HUES48 (cell line): ENCODE data around the gene TIGD6.

Source experiments
- H3K27ac ChIP-seq: one replicate; pipeline ENCODE4 v1.7.0; 2013; ENCODE audit warnings: low read depth, low read length, inconsistent platforms
- H3K27me3 ChIP-seq: 2 replicates; pipeline ENCODE4 v1.6.1; 2013; ENCODE audit warnings: mild to moderate bottlenecking, low read length; ENCODE audit not compliant: control insufficient read depth, insufficient read depth
- H3K36me3 ChIP-seq: 2 replicates; pipeline ENCODE4 v1.6.1; 2013; ENCODE audit warnings: low read length; ENCODE audit not compliant: control insufficient read depth, insufficient read depth
- H3K4me1 ChIP-seq: 2 replicates; pipeline ENCODE4 v1.6.1; 2013; ENCODE audit warnings: mild to moderate bottlenecking, low read length; ENCODE audit not compliant: control insufficient read depth, insufficient read depth
- H3K4me3 ChIP-seq: 2 replicates; pipeline ENCODE4 v1.5.1; 2013; ENCODE audit warnings: mild to moderate bottlenecking, low read depth, low read length
- H3K9ac ChIP-seq: 2 replicates; pipeline ENCODE4 v1.6.1; 2013; ENCODE audit warnings: mild to moderate bottlenecking, low read depth, low read length, moderate library complexity
- H3K9me3 ChIP-seq: 2 replicates; pipeline ENCODE4 v1.6.1; 2013; ENCODE audit warnings: low read length; ENCODE audit not compliant: control insufficient read depth, insufficient read depth

TIGD6 gene

DNA sequence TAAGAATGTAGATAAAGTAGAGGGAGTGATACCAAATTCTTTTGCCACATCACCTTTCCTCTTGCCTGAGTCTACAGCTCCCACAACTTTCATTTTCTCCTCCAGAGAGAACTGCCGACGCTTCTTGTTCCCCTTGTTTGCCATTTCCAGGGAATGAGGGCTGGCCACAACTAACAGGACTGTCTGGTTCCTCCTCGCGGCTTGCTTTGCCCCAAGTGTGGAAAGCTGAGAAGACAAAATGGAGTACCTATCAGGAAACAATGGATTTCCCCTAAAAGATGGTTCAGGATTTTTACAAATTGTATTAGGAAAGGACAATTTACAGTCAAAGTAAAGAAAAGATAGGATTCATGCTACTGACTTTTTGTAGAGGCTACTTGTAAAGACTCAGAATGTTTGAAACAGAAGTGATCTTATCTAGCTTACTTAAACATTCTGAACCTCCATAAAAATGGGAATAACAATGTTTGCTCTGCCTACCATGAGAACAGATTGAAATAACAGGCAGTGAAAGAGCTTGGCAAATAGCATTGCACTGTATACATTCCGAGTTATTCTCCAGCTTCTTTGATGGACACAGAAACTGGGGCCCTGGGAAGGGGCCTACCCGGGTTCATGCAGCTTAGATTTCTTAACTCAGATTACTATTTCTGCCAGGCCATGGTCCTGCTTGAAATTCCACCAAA, 4.1 kb downstream of the TIGD6 start:
- H3K36me3 ChIP-seq = peaks cover 13% of the 10 kb centered on the region
- H3K9ac ChIP-seq = no peak overlapping the region
- H3K27ac ChIP-seq = no peak overlapping the region
- H3K9me3 ChIP-seq = no peaks in the 10 kb centered on the region
- H3K27me3 ChIP-seq = no peaks in the 10 kb centered on the region
- H3K4me1 ChIP-seq = peaks cover 11% of the 10 kb centered on the region
- no peak overlapping the region for H3K4me3 ChIP-seq

DNA sequence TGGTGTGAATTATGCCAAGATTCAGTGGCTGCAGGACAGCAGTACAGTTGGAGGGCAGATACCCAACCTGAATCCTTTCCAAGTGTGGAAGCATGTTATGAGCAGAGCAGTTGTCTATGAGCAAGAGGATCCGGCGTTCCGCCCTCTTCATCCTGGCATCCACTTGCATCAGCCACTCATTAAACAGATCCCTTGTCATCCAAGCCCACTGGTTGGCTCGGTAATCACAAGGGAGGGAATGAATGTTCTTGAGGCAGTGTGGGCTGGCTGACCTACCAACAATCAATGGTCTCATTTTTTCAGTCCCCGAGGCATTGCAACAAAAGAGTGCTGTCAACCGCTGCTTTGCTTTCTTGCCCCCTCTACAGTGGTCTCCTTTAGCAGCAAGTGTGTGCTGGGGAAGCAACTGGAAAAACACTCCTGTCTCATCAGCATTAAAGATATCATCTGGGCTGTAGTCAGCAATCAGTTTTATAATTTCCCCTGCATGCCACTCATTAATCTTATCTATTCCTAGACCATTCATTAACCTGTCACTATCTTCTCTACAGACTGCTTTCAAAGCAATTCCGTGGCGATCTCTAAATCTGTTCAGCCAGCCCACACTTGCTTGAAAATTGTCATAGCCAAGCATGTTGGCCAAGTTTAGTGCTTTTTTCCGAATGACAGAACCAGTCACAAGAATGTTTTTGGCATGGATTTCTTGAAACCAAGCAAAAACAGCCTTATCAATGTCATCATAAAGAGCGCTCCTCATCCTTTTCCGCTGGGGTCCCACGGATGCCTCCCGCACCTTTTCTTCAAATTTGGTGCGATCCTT, 4.9 kb downstream of the TIGD6 start:
- H3K4me1 ChIP-seq = peaks cover 10% of the 10 kb centered on the region; the same call in 1 of the 2 replicates
- H3K9ac ChIP-seq = no peak overlapping the region
- H3K4me3 ChIP-seq = no peak overlapping the region
- no peaks in the 10 kb centered on the region for H3K9me3 ChIP-seq
- H3K27me3 ChIP-seq = no peaks in the 10 kb centered on the region
- no peak overlapping the region for H3K27ac ChIP-seq
- H3K36me3 ChIP-seq = peaks cover 13% of the 10 kb centered on the region

DNA sequence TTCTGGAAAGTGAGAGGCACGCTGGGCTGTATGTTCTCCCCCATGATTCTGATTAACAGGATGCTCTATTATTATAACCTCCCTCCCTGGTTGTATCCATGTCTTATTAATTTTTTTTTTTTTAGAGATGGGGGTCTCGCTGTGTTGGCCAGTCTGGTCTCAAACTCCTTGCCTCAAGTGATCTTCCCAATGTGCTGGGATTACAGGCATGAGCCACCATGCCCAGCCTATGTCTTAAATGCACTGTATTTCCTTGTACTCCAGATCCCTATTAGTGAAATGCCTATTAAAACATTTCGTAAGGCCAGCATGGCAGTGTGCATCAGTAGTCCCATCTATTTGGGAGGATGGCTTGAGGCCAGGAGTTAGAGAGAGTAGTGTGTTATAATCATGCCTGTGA, 7.0 kb downstream of the TIGD6 start:
- no peaks in the 10 kb centered on the region for H3K4me1 ChIP-seq
- no peaks in the 10 kb centered on the region for H3K9me3 ChIP-seq
- no peak overlapping the region for H3K27ac ChIP-seq
- H3K27me3 ChIP-seq = no peaks in the 10 kb centered on the region
- H3K36me3 ChIP-seq = peaks cover 13% of the 10 kb centered on the region
- no peak overlapping the region for H3K4me3 ChIP-seq
- H3K9ac ChIP-seq = no peak overlapping the region

DNA sequence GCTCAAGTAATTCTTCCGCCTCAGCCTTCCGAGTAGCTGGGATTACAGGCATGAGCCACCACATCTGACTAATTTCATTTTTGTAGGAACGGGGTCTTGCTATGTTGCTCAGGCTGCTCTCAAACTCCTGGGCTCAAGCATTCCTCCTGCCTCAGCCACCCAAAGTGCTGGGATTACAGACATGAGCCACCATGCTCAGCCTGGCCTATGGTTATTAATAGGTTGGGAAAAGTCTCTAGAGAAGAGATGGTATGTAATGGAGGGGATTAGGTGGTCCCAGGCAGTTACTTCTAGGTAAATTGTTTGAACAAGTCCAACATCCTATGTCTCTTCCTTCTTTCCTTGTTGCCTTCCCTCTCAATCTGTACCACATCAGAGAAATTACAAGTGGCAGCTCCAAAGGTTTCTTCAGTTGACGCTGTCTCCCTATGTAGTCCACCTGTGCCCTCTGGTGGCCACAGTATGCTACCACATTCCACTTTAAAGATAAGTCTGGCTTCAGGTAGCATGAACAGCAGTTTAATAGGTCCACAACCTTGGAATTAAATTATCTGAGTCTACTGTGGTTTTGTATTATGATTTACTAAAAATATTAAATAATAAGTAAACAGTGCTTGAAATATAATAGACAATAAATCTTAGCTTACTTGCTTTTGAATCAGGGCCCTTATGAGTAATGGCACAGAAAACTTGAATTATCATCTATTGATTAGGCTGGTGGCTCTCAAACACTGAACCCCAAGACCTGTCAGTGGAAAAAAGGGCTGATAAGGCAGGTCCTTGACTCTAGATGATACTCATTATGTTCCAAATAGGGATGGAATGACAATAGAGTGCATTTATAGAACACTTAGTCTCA, 9.7 kb downstream of the TIGD6 start:
- H3K27me3 ChIP-seq = no peaks in the 10 kb centered on the region
- peaks cover 10% of the 10 kb centered on the region for H3K36me3 ChIP-seq
- no peak overlapping the region for H3K9ac ChIP-seq
- no peak overlapping the region for H3K4me3 ChIP-seq
- H3K27ac ChIP-seq = no peak overlapping the region
- H3K9me3 ChIP-seq = no peaks in the 10 kb centered on the region
- H3K4me1 ChIP-seq = no peaks in the 10 kb centered on the region

DNA sequence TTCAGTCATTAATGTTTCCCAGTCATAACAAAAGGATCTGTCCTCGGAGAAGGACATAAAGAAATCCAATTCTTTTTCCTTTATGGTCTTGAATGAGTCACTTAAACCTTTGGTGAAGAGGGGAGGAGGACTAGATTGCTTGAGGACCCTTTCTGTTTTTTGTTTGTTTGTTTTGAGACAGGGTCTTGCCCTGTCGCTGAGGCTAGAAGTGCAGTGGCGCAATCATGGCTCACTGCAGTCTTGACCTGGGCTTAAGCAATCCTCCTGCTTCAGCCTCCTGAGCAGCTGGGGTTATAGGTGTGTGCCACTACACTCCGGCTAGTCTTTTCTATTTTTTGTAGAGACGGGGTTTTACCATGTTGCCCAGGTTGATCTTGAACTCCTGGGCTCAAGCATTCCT, 12.3 kb downstream of the TIGD6 start:
- H3K9ac ChIP-seq = no peak overlapping the region
- no peaks in the 10 kb centered on the region for H3K36me3 ChIP-seq
- H3K9me3 ChIP-seq = no peaks in the 10 kb centered on the region

DNA sequence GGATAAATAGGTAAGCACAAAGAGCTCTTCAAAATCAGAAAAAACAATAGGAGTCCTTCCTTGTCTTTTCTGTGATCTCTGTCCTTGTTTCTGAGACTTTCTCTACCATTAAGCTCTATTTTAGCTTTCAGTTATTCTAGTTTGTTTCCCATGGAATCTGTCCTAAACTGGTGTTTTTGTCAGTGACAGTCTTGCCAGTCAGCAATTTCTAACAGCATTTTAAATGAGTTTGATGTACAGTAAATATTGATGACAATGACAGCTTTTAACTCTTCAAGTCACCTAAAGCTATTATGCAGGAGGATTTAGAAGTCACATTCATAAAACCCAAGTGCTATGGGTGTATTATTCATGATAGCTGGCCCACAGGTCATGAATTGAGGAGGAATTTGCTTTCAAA, 17.9 kb downstream of the TIGD6 start:
- Histone ChIP-seq H3K4me3 (no peak overlapping the region), H3K27me3 (no peaks in the 10 kb centered on the region), H3K9me3 (no peaks in the 10 kb centered on the region), H3K9ac (no peak overlapping the region), H3K27ac (no peak overlapping the region), H3K4me1 (no peaks in the 10 kb centered on the region), H3K36me3 (peaks cover 17% of the 10 kb centered on the region)

More for the DNA sequence above, 12.3 kb downstream of the TIGD6 start:
- Histone ChIP-seq H3K27me3 (no peaks in the 10 kb centered on the region), H3K4me3 (no peak overlapping the region), H3K4me1 (no peaks in the 10 kb centered on the region), H3K27ac (no peak overlapping the region)

DNA sequence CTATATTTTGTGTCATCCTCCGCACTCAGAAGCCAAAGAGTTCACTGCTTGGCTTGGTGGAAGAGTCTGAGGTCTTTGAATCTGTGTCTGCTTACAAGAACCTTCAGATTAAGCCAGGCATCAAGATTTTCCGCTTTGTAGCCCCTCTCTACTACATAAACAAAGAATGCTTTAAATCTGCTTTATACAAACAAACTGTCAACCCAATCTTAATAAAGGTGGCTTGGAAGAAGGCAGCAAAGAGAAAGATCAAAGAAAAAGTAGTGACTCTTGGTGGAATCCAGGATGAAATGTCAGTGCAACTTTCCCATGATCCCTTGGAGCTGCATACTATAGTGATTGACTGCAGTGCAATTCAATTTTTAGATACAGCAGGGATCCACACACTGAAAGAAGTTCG, 19.2 kb downstream of the TIGD6 start:
- Histone ChIP-seq H3K27me3 (no peaks in the 10 kb centered on the region), H3K9ac (no peak overlapping the region), H3K36me3 (peaks cover 17% of the 10 kb centered on the region), H3K9me3 (no peaks in the 10 kb centered on the region), H3K27ac (no peak overlapping the region), H3K4me3 (no peak overlapping the region), H3K4me1 (no peaks in the 10 kb centered on the region)

DNA sequence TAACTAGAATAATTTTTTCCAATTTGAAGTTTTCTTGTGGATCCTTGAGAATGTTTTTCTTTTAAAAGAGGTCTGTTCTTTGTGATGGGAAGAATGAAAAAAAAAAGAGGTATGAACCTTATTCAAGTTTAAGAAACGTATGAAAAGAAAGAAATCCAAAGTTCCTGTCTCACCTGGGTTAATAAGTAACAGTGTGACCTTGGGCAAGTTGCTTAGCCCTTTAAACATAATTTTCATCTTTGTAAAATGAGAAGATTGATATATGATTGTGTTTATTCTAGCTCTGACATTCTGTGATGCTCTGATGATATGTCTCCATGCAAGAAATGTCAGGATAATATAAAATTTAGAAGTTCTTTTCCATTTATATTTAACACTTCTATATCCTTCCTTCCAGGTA, 20.6 kb downstream of the TIGD6 start:
- no peaks in the 10 kb centered on the region for H3K27me3 ChIP-seq
- no peak overlapping the region for H3K4me3 ChIP-seq
- no peaks in the 10 kb centered on the region for H3K4me1 ChIP-seq
- H3K27ac ChIP-seq = no peak overlapping the region
- no peak overlapping the region for H3K9ac ChIP-seq
- peaks cover 17% of the 10 kb centered on the region for H3K36me3 ChIP-seq
- H3K9me3 ChIP-seq = no peaks in the 10 kb centered on the region

DNA sequence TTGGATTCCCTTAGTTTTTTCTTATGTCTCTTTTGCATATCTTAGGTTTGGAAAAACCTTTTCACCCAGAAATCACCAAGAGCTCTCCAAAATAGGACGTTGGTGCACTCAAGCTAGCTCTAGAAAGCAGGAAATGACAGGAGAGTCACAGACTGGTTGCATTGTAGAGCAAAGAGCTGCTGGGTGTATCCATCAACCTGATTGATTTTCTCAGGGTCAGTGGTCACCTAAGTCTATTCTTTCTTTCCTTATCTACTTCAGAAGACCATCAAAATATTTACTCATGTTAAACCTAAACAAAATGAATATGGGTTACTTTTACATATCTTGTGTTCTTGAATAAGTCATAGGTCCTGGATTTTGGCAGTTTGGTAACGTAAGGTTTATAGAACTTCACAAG, 25.0 kb downstream of the TIGD6 start:
- Histone ChIP-seq H3K9me3 (no peaks in the 10 kb centered on the region), H3K4me3 (no peak overlapping the region), H3K36me3 (peaks cover 10% of the 10 kb centered on the region), H3K9ac (no peak overlapping the region), H3K4me1 (no peaks in the 10 kb centered on the region), H3K27ac (no peak overlapping the region), H3K27me3 (no peaks in the 10 kb centered on the region)

DNA sequence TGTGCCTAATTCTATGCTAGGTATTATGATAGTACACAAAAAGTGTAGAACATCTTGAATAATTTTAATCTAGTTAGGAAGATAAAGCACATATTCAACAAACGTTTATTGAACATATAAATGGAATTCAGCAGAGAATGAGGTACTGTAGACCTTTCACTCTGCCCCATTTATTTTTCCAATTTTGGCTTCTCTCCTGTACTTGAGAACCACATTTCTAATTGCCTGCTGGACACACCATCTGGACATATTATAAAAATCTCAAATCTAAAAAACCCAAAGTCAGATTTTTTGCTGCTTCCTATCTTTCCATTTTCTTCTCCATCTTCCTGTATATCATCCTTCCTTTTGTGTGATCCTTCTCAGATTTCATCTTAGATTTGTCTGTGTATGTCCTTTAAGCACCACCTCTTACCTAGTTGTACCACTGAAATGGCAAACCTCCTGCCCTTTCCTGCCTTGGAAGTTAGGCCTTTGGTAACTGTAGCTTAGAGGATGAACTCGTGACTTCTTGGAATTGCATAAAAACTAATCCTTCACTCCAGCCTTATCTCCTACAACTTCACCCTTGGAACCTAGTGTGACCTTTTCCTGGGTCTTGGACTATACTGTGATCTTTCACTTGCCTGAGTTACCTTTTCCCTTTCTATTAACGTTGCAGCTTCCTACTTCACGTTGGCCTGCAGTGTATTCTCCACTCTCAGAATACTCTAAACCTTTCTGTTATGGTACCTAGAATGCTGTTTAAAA, 31.1 kb downstream of the TIGD6 start:
- H3K36me3 ChIP-seq = no peaks in the 10 kb centered on the region

More for the DNA sequence above, 31.1 kb downstream of the TIGD6 start:
- Histone ChIP-seq H3K9ac (no peak overlapping the region), H3K4me1 (no peaks in the 10 kb centered on the region), H3K27me3 (no peaks in the 10 kb centered on the region), H3K9me3 (no peaks in the 10 kb centered on the region), H3K27ac (no peak overlapping the region), H3K4me3 (no peak overlapping the region)
